ENCODE data around the gene STAT2. TPM values are rescaled to one million over a fixed set of nuclear protein-coding genes. Genes with fewer than 3 reads are reported as not detected.
A peak's percentile ranks its signal among the peaks of the same experiment; 100 is the strongest.

The STAT2 gene
- total and polyA plus RNA-seq, 2 of the 13 experiments (the other 11 are each of a cell fraction or from before 2014, with no cell fraction given) = 43.5 to 84.6 TPM

DNA sequence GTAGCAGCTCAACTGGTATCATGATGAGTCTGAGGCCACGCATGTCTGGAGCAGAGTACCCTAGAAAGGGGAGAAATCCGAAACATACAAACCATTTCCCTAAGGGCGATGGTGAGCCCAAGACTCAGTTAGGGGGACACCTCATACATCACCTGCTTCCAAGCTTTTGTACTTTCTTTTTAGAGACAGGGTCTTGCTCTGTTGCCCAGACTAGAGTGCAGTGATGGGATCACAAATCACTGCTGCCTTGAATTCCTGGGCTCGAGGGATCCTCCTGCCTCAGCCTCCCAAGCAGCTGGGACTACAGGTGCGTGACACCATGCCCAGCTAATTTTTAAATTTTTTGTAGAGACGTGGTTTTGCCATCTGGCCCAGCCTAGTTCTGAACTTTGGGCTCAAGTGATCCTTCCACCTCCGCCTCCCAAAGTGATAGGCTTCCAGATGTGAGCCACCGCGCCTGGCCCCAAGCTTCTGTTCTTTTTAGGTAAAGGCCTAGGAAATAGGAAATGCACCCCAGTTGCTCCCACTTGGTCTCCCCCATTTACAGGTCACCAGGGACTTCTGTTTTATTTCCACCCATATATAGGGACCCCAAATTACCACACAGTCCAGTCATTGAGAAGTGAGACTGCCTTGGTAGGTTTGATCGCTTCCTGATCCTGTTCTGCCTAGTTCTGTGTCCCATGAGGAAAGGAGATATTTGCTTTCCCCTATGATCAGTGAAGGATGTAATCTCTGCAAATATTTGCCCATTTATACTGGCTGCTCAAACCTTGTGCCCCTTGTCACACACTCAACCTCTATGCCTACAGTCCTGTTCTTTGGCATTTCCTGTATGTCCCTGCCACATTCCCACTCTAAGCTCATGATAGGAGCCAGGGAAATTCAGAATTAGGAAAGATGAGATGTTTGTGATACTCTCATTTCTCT, 2.5 kb upstream of the STAT2 start, which contains the start of gene APOF (continued):
- no peak for TF ChIP-seq DMTF1 (CRISPR knock-in tag; IDR thresholded peaks at IDR 0.05)
- no peak for TF ChIP-seq MYC (CRISPR knock-in tag; IDR thresholded peaks at IDR 0.05; ENCODE audit: borderline replicate concordance)
- no peak for TF ChIP-seq SP2 (CRISPR knock-in tag; IDR thresholded peaks at IDR 0.05)
- no peak for TF ChIP-seq KLF15 (CRISPR knock-in tag; IDR thresholded peaks at IDR 0.05; ENCODE audit: borderline replicate concordance)
- no peak for TF ChIP-seq MXD4 (CRISPR knock-in tag; IDR thresholded peaks at IDR 0.05)
- no peak for TF ChIP-seq ZNF3 (CRISPR knock-in tag; IDR thresholded peaks at IDR 0.05)
- no peak; the same call in 1 of the 2 replicates for TF ChIP-seq RXRA (CRISPR knock-in tag; IDR thresholded peaks at IDR 0.05)
- no peak for TF ChIP-seq NCOA5 (CRISPR knock-in tag; IDR thresholded peaks at IDR 0.05)
- TF ChIP-seq SIX4 (CRISPR knock-in tag; IDR thresholded peaks at IDR 0.05) = no peak
- peak; percentile 24 for TF ChIP-seq ASH2L (IDR thresholded peaks at IDR 0.05; ENCODE audit: insufficient read length, low read depth, low read length)
- TF ChIP-seq TBX3 (IDR thresholded peaks at IDR 0.05; ENCODE audit: borderline replicate concordance) = no peak
- no peak for TF ChIP-seq KDM5A (IDR thresholded peaks at IDR 0.05; ENCODE audit: borderline replicate concordance, low read length)
- TF ChIP-seq FOXO1 (CRISPR knock-in tag; IDR thresholded peaks at IDR 0.05) = peak; percentile 62
- no peak for TF ChIP-seq EHMT2 (IDR thresholded peaks at IDR 0.05; ENCODE audit: borderline replicate concordance, low read depth, low read length)
- no peak for TF ChIP-seq KLF13 (CRISPR knock-in tag; IDR thresholded peaks at IDR 0.05)
- TF ChIP-seq ZFP62 (CRISPR knock-in tag; IDR thresholded peaks at IDR 0.05) = no peak
- no peak for TF ChIP-seq ZKSCAN1 (IDR thresholded peaks at IDR 0.05; ENCODE audit: low read length)
- TF ChIP-seq ZNF333 (CRISPR knock-in tag; IDR thresholded peaks at IDR 0.05; ENCODE audit: borderline replicate concordance) = no peak
- no peak for TF ChIP-seq ZFY (CRISPR knock-in tag; IDR thresholded peaks at IDR 0.05)
- TF ChIP-seq ZNF180 (CRISPR knock-in tag; IDR thresholded peaks at IDR 0.05; ENCODE audit: borderline replicate concordance, low read depth) = no peak
- TF ChIP-seq ZNF460 (CRISPR knock-in tag; IDR thresholded peaks at IDR 0.05; ENCODE audit: borderline replicate concordance) = no peak
- no peak for TF ChIP-seq ZNF274 (CRISPR knock-in tag; IDR thresholded peaks at IDR 0.05)
- TF ChIP-seq ELK4 (CRISPR knock-in tag; IDR thresholded peaks at IDR 0.05; ENCODE audit: borderline replicate concordance) = no peak
- TF ChIP-seq ZNF263 (CRISPR knock-in tag; IDR thresholded peaks at IDR 0.05) = no peak; the same call in 1 of the 2 replicates
- TF ChIP-seq ZNF703 (CRISPR knock-in tag; IDR thresholded peaks at IDR 0.05; ENCODE audit: borderline replicate concordance) = no peak
- peak; percentile 57 for TF ChIP-seq BCL6 (CRISPR knock-in tag; IDR thresholded peaks at IDR 0.05)
- TF ChIP-seq ZNF296 (CRISPR knock-in tag; conservative IDR thresholded peaks at IDR 0.05) = no peak
- no peak for TF ChIP-seq ZFP37 (CRISPR knock-in tag; IDR thresholded peaks at IDR 0.05; ENCODE audit: borderline replicate concordance)
- no peak for TF ChIP-seq ATRX (CRISPR knock-in tag; IDR thresholded peaks at IDR 0.05; ENCODE audit: borderline replicate concordance)
